ENCODE measurements around the gene GPRC5C. TPM values are rescaled to one million over a fixed set of nuclear protein-coding genes. Genes with fewer than 3 reads are reported as not detected.

GPRC5C gene
- total RNA-seq, 3 donors from 2014 or later (not counting 1 experiment from before 2014, with no cell fraction given) = 0.26 to 0.60 (median 0.29) TPM

DNA sequence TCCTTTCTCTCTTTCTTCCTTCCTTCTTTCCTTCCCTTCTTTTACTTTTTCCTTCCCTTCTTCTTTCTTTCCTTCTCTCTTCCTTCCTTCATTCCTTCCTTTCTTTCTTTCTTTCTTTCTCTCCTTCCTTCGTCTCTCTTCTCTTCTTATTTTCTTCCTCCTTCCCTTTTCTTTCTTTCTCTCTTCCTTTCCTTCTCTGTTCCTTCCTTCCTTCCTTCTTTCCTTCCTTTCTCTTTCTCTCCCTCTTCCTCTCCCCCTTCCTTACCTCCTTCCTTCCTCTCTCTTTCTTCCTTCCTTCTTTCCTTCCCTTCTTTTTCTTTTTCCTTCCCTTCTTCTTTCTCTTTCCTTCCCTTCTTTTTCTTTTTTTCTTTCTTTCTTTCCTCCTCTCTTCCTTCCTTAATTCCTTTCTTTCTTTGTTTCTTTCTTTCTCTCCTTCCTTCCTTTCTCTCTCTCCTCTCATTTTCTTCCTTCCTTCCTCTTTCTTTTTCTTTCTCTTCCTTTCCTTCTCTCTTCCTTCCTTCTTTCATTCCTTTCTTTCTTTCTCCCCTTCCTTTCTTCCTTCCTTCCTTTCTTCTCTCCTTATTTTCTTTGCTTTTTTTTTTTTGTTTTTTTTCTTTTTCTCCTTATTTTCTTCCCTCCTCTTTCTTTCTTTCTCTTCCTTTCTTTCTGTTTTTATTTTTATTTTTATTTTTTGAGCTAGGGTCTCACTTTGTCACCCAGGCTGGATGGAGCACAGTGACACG, 41.8 kb upstream of the GPRC5C start:
- TF ChIP-seq, protein P1, sequence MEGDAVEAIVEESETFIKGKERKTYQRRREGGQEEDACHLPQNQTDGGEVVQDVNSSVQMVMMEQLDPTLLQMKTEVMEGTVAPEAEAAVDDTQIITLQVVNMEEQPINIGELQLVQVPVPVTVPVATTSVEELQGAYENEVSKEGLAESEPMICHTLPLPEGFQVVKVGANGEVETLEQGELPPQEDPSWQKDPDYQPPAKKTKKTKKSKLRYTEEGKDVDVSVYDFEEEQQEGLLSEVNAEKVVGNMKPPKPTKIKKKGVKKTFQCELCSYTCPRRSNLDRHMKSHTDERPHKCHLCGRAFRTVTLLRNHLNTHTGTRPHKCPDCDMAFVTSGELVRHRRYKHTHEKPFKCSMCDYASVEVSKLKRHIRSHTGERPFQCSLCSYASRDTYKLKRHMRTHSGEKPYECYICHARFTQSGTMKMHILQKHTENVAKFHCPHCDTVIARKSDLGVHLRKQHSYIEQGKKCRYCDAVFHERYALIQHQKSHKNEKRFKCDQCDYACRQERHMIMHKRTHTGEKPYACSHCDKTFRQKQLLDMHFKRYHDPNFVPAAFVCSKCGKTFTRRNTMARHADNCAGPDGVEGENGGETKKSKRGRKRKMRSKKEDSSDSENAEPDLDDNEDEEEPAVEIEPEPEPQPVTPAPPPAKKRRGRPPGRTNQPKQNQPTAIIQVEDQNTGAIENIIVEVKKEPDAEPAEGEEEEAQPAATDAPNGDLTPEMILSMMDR (IDR thresholded peaks at IDR 0.05) = no peak
- intact Hi-C loops (cut with micrococcal nuclease) = no loop called here
- no peak for ATAC-seq
- Histone ChIP-seq H3K27me3 (ENCODE audit: control insufficient read depth, insufficient read depth, low read length) (no peaks in the 10 kb centered on the region), H3K4me3 (ENCODE audit: low read length) (no peak overlapping the region), H3K27ac (ENCODE audit: low read length) (no peak overlapping the region), H3K4me1 (ENCODE audit: control insufficient read depth, insufficient read depth, low read length) (peaks cover 6% of the 10 kb centered on the region), H3K9me3 (ENCODE audit: control insufficient read depth, insufficient read depth, low read length) (no peaks in the 10 kb centered on the region), H3K36me3 (ENCODE audit: control insufficient read depth, insufficient read depth, low read length) (no peaks in the 10 kb centered on the region)
- Mint-ChIP-seq H3K27ac (no peak overlapping the region), H3K4me1 (peaks cover 6 to 10% of the 10 kb centered on the region in 2 donors), H3K36me3 (no peaks in the 10 kb centered on the region), H3K27me3 (ENCODE audit: low read depth in 2 of 2) (peaks cover 0 to 6% of the 10 kb centered on the region in 2 donors), H3K9me3 (no peaks in the 10 kb centered on the region), H3K4me3 (no peak overlapping the region)
- 81% methylated on average over 2 of the region's 2 CpGs for WGBS (ENCODE audit: insufficient coverage)
- no peak for DNase-seq

DNA sequence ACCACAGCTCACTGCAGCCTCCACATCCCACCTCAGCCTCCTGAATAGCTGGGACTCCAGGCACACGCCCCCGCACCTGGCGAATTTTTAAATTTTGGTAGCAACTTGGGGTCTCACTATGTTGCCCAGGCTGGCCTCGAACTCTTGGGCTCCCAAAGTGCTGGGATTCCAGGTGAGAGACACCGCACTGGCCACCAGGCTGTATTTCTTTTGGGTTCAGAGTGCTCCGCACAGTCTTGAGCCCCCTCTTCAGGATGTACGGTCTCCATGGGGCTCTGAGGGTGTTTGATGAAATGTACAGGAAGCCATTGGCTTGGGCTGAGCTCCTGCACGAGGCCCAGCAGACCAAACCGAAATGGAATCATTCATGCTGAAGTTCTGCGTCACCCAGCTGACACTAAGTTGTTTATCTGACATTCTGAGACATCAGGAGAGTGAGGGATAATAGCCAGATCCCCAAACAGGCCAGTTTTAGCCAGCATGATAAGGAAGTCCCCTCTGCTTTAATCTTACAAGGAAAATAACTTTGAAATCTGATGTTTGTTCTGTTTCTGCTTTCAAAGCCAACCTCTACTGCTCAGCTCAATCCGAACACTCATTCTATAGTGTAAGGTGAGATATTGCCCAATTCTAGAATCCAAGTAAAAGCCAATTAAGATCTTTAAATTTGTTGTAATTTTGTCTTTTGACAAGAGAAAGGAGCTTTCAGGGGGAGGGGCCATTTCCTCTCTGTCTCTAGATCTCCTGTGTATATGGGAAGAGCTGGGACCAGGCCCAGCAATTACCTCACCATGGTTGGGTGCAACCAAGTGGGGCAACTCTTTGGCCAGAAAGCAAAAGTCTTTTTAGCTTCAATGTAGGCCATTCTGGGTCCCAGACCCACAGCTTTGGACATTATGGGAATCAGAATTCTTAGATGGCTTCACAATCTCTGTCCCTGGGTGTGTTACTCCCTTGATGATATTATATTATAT, 40.9 kb upstream of the GPRC5C start:
- Mint-ChIP-seq H3K9me3 (no peaks in the 10 kb centered on the region), H3K4me1 (peaks cover 6 to 10% of the 10 kb centered on the region in 2 donors)
- WGBS (ENCODE audit: insufficient coverage) = 85% methylated on average over 10 of the region's 11 CpGs

DNA sequence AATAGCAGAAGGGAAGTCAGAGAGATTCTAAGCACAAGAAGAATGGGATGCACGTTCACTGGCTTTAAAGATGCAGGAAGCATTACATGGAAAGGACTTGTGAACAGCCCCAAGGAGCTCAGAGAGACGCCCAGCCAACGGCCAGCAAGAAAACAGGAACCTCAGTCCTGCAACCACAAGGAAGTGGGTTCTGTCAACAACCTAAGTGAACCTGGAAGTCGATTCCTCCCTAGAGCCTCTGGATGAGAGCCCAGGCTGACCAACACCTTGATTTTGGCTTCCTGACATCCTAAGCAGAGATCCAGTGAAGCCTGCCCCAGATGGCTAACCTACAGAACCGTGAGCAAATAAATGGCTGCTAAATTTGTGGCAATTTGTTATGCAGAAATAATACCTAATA, 40.1 kb upstream of the GPRC5C start:
- Mint-ChIP-seq H3K36me3 (no peaks in the 10 kb centered on the region), H3K27ac (no peak overlapping the region), H3K27me3 (ENCODE audit: low read depth in 2 of 2) (peaks cover 0 to 6% of the 10 kb centered on the region in 2 donors), H3K9me3 (no peaks in the 10 kb centered on the region), H3K4me1 (peaks cover 6 to 10% of the 10 kb centered on the region in 2 donors), H3K4me3 (no peak overlapping the region)
- no peak for DNase-seq
- no peak overlapping the region for H3K27ac ChIP-seq (ENCODE audit: low read length)
- no peak overlapping the region for H3K4me3 ChIP-seq (ENCODE audit: low read length)
- 21% methylated on average over 5 of the region's 5 CpGs for WGBS (ENCODE audit: insufficient coverage)
- no peaks in the 10 kb centered on the region for H3K27me3 ChIP-seq (ENCODE audit: control insufficient read depth, insufficient read depth, low read length)
- ATAC-seq = no peak
- intact Hi-C loops (cut with micrococcal nuclease) = no loop called here
- peaks cover 3% of the 10 kb centered on the region for H3K4me1 ChIP-seq (ENCODE audit: control insufficient read depth, insufficient read depth, low read length)
- H3K36me3 ChIP-seq (ENCODE audit: control insufficient read depth, insufficient read depth, low read length) = no peaks in the 10 kb centered on the region
- TF ChIP-seq, protein P1 (IDR thresholded peaks at IDR 0.05) = no peak
- no peaks in the 10 kb centered on the region for H3K9me3 ChIP-seq (ENCODE audit: control insufficient read depth, insufficient read depth, low read length)

More for the DNA sequence above, 40.9 kb upstream of the GPRC5C start:
- Histone ChIP-seq H3K9me3 (ENCODE audit: control insufficient read depth, insufficient read depth, low read length) (no peaks in the 10 kb centered on the region), H3K4me1 (ENCODE audit: control insufficient read depth, insufficient read depth, low read length) (peaks cover 6% of the 10 kb centered on the region), H3K27me3 (ENCODE audit: control insufficient read depth, insufficient read depth, low read length) (no peaks in the 10 kb centered on the region), H3K4me3 (ENCODE audit: low read length) (no peak overlapping the region), H3K27ac (ENCODE audit: low read length) (no peak overlapping the region), H3K36me3 (ENCODE audit: control insufficient read depth, insufficient read depth, low read length) (no peaks in the 10 kb centered on the region)
- Mint-ChIP-seq H3K27me3 (ENCODE audit: low read depth in 2 of 2) (peaks cover 0 to 6% of the 10 kb centered on the region in 2 donors), H3K36me3 (no peaks in the 10 kb centered on the region), H3K4me3 (no peak overlapping the region), H3K27ac (no peak overlapping the region)
- TF ChIP-seq, protein P1 (IDR thresholded peaks at IDR 0.05) = no peak
- ATAC-seq (no peak), DNase-seq (no peak)
- intact Hi-C loops (cut with micrococcal nuclease) = no loop called here
